ENCODE measurements around the gene PTAR1.

DNA sequence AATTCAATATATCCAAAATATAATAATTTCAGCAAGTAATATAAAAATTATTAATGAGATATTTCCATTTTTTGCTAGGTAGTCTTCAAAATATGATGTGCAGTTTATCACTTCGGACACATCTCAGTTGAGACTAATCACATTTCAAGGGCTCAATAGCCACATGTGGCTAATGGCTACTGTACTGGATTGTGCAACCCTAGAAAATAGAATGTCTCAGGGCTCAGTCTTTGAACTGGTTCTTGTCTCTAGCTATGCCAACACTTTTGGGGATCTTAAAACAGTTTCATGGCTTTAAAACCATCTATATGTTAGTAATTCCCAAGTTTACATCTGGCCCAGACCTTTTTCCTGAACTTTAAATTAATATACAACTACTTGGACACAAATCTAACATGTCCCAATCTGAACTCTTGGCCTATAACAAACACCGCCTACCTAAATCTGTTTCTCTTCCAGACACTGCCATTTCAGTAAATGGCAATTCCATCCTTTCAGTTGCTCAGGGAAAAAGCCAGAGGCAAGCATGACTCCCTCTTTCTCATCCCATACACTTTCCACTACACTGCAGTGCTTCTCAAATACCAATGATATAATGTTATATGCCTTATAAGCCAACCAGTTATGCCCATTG lies 18.8 kb downstream of the PTAR1 start:
- TF ChIP-seq POLR2A (IDR thresholded peaks at IDR 0.05; ENCODE audit: low read length) (no peak), GATA1 (IDR thresholded peaks at IDR 0.05; ENCODE audit: low read depth, low read length) (no peak)
